DOHH2 (cell line): ENCODE results near the gene MDP1.

Experiments
- H3F3A ChIP-seq: fragments of 200-600 bp; sonication (generic), shearing (Covaris generic); 2 replicates; pipeline ENCODE4 v1.6.0; 2016; ENCODE audit warnings: antibody characterized with exemption, mild to moderate bottlenecking; ENCODE audit not compliant: control insufficient read depth, insufficient read depth
- H3K27ac ChIP-seq: fragments of 200-600 bp; sonication (generic); 2 replicates; pipeline ENCODE4 v1.5.1; 2014; ENCODE audit warnings: low read depth, mild to moderate bottlenecking, low read length, moderate library complexity
- H3K27me3 ChIP-seq: fragments of 200-600 bp; sonication (generic); 2 replicates; pipeline ENCODE4 v1.6.1; 2014; ENCODE audit warnings: mild to moderate bottlenecking, low read length, mixed read lengths; ENCODE audit not compliant: control insufficient read depth
- H3K36me3 ChIP-seq: fragments of 200-600 bp; sonication (generic); 2 replicates; pipeline ENCODE4 v1.6.1; 2014; ENCODE audit warnings: mild to moderate bottlenecking, low read length, moderate library complexity, mixed read lengths; ENCODE audit not compliant: control insufficient read depth
- H3K4me1 ChIP-seq: fragments of 200-600 bp; sonication (generic); 2 replicates; pipeline ENCODE4 v1.6.1; 2014; ENCODE audit warnings: mild to moderate bottlenecking, low read length, mixed read lengths; ENCODE audit not compliant: control insufficient read depth
- H3K4me2 ChIP-seq: fragments of 200-600 bp; sonication (generic); 2 replicates; pipeline ENCODE4 v1.6.0; 2014; ENCODE audit warnings: mild to moderate bottlenecking, low read length, moderate library complexity
- H3K4me3 ChIP-seq: fragments of 200-600 bp; sonication (generic); 2 replicates; pipeline ENCODE4 v1.5.1; 2014; ENCODE audit warnings: mild to moderate bottlenecking, low read length, mixed read lengths
- H3K79me2 ChIP-seq: fragments of 200-600 bp; sonication (generic); 2 replicates; pipeline ENCODE4 v1.6.1; 2014; ENCODE audit warnings: mild to moderate bottlenecking, low read length, mixed read lengths; ENCODE audit not compliant: control insufficient read depth
- H3K9me2 ChIP-seq: fragments of 200-600 bp; sonication (generic); replicated peaks from 2 replicates; pipeline ENCODE4 v1.6.1; 2014; ENCODE audit warnings: mild to moderate bottlenecking, low read length, mixed read lengths; ENCODE audit not compliant: control insufficient read depth
- H3K9me3 ChIP-seq: fragments of 200-600 bp; sonication (generic); 2 replicates; pipeline ENCODE4 v1.6.1; 2014; ENCODE audit warnings: antibody characterized with exemption, low read length, mixed read lengths; ENCODE audit not compliant: control insufficient read depth, insufficient read depth
- H4K20me1 ChIP-seq: fragments of 200-600 bp; sonication (generic); 2 replicates; pipeline ENCODE4 v1.6.0; 2014; ENCODE audit warnings: low read depth, mild to moderate bottlenecking, antibody characterized with exemption, low read length, moderate library complexity; ENCODE audit not compliant: control insufficient read depth, insufficient read depth
- EZH2phosphoT487 ChIP-seq: fragments of 200-600 bp; sonication (generic); IDR thresholded peaks from 2 replicates; pipeline ENCODE4 v1.6.1; 2017; ENCODE audit warnings: borderline replicate concordance, mild to moderate bottlenecking, antibody characterized with exemption, low read length, moderate library complexity, mixed read lengths
- TF ChIP-seq, protein P1 (sequence below): fragments of 200-600 bp; sonication (generic); IDR thresholded peaks from one replicate; pipeline ENCODE4 v1.5.1; 2014; ENCODE audit warnings: antibody characterized with exemption, mild to moderate bottlenecking, low read depth, low read length; ENCODE audit not compliant: poor library complexity, severe bottlenecking

MDP1 gene

DNA sequence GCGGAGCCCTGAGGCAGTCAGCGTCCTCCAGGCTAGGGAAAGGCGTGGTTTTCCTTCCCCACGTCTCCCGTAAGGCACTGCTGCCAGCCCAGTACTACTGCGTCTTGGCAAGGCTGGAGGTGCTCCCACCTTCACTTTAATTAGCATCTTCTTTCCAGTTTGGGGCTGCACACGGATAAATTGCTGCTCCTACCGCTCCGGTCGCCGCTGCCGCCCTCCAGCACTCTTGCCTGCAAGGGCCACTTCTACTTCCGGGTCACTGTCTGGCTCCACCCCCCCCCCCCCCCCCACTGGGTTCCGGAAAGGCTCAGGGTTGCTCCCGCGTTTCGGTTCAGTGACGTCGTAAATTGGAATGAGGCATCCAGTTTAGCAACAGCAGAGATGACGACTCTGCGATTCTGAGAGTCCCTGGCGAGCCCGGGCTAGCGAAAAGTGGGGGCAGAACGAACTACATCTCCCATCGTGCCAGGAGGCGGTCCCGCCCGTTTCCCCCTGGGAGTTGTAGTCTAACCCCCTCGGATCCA, 16.3 kb upstream of the MDP1 start, which contains the start of gene NEDD8:
Gene NEDD8 (minus strand): TSS at position 247 of the 524 bp plus-strand sequence. CDS start 100 bp downstream, at position 147.
- H3K36me3 ChIP-seq, result peaks cover 53% of the 10 kb centered on the region
- H3F3A ChIP-seq, result peaks cover 4% of the 10 kb centered on the region; the same call in 1 of the 2 replicates
- H3K27ac ChIP-seq, result peak within 1 kb of the TSS; percentile 65
- peaks cover 29% of the 10 kb centered on the region for H3K4me1 ChIP-seq
- peaks cover 3% of the 10 kb centered on the region; the same call in 1 of the 2 replicates for H4K20me1 ChIP-seq
- H3K4me3 ChIP-seq, result peak within 1 kb of the TSS; percentile 81
- H3K9me3 ChIP-seq, result no peaks in the 10 kb centered on the region
- peak within 1 kb of the TSS; percentile 83 for H3K4me2 ChIP-seq
- no peaks in the 10 kb centered on the region for H3K9me2 ChIP-seq
- TF ChIP-seq EZH2phosphoT487, result no peak
- TF ChIP-seq, protein P1, sequence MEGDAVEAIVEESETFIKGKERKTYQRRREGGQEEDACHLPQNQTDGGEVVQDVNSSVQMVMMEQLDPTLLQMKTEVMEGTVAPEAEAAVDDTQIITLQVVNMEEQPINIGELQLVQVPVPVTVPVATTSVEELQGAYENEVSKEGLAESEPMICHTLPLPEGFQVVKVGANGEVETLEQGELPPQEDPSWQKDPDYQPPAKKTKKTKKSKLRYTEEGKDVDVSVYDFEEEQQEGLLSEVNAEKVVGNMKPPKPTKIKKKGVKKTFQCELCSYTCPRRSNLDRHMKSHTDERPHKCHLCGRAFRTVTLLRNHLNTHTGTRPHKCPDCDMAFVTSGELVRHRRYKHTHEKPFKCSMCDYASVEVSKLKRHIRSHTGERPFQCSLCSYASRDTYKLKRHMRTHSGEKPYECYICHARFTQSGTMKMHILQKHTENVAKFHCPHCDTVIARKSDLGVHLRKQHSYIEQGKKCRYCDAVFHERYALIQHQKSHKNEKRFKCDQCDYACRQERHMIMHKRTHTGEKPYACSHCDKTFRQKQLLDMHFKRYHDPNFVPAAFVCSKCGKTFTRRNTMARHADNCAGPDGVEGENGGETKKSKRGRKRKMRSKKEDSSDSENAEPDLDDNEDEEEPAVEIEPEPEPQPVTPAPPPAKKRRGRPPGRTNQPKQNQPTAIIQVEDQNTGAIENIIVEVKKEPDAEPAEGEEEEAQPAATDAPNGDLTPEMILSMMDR, result no peak
- H3K79me2 ChIP-seq, result peaks cover 73% of the 10 kb centered on the region
- H3K27me3 ChIP-seq, result no peaks in the 10 kb centered on the region

DNA sequence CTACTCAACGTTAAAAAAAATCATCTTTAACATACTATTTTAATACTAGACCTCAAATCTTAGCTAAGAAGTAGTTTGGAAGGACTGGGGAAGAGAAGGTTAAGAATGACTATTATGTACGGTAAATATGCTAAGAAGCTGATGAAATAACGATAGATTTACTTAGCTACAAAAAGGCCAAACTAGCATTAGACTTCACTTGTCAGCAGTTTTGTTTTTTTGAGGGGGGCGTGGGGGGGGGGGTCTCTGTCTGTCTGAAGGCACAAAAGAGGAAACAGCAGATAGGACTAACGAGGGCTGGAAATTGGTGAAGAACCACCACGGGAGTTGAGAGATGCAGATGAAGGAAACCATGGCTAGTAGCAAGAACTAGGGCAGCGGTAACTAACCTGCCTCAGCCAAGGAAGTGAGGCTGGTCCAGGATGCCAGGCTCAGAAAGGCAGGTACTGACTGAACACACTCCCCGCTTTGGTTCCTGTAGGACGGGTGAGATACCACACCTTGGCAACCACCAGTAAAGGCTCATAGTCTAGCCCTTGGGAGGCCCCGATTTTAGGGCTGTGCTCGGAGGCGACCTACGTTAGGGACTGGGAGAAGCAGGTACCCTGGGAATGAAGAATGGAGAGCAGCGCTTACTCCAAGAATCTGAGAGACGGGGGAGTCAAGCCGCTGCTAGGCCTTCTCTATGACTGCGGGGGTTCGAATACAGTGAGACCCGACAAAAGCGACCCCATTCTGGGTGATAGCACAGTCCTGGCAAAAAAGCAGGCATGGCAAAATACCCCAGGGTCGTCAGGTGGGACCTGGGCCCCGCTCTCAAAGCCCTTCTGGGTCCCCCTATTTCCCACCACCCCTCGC, 15.6 kb upstream of the MDP1 start:
- no peaks in the 10 kb centered on the region for H3K9me3 ChIP-seq
- H3K36me3 ChIP-seq, result peaks cover 52% of the 10 kb centered on the region
- H3K9me2 ChIP-seq, result no peaks in the 10 kb centered on the region
- H3F3A ChIP-seq, result peaks cover 8% of the 10 kb centered on the region; the same call in 1 of the 2 replicates
- H4K20me1 ChIP-seq, result peaks cover 3% of the 10 kb centered on the region; the same call in 1 of the 2 replicates
- H3K4me1 ChIP-seq, result peaks cover 29% of the 10 kb centered on the region
- peaks cover 80% of the 10 kb centered on the region for H3K79me2 ChIP-seq
- H3K27ac ChIP-seq, result peak overlapping the region; percentile 65
- peak overlapping the region; percentile 83 for H3K4me2 ChIP-seq
- no peaks in the 10 kb centered on the region for H3K27me3 ChIP-seq
- peak overlapping the region; percentile 81 for H3K4me3 ChIP-seq
- TF ChIP-seq, protein P1, result no peak
- no peak for TF ChIP-seq EZH2phosphoT487

DNA sequence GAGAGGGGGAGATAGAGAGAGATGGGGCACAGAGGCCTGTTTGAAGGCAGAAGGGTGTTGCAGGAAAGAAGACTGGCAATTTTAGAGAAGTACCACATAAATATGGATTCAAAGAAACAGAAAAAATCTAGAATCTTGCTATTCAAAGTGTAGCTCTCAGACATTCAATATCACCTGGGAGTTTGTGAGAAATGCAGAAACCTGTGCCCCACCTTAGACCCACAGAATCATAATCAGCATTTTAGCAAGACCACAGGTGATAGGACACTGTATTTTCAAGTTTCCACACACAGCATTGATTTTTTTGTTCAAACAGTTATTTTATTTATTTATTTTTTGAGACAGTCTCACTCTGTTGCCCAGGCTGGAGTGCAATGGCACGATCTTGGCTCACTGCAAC, 13.0 kb upstream of the MDP1 start:
- Histone ChIP-seq H3K4me2 (no peak overlapping the region), H3K4me3 (no peak overlapping the region), H3K27ac (no peak overlapping the region), H3K4me1 (peaks cover 17% of the 10 kb centered on the region), H3K9me2 (no peaks in the 10 kb centered on the region), H3F3A (peaks cover 5% of the 10 kb centered on the region; the same call in 1 of the 2 replicates), H3K27me3 (no peaks in the 10 kb centered on the region), H4K20me1 (peaks cover 7% of the 10 kb centered on the region), H3K36me3 (peaks cover 39% of the 10 kb centered on the region), H3K79me2 (peaks cover 88% of the 10 kb centered on the region), H3K9me3 (no peaks in the 10 kb centered on the region)
- TF ChIP-seq EZH2phosphoT487, result no peak
- TF ChIP-seq, protein P1, result no peak
